ENCODE data around the gene PTBP1. TPM values are rescaled to one million over a fixed set of nuclear protein-coding genes. Genes with fewer than 3 reads are reported as not detected.

The PTBP1 gene
- total and polyA plus RNA-seq, 4 donors = 72.9 to 147 (median 87.3) TPM

DNA sequence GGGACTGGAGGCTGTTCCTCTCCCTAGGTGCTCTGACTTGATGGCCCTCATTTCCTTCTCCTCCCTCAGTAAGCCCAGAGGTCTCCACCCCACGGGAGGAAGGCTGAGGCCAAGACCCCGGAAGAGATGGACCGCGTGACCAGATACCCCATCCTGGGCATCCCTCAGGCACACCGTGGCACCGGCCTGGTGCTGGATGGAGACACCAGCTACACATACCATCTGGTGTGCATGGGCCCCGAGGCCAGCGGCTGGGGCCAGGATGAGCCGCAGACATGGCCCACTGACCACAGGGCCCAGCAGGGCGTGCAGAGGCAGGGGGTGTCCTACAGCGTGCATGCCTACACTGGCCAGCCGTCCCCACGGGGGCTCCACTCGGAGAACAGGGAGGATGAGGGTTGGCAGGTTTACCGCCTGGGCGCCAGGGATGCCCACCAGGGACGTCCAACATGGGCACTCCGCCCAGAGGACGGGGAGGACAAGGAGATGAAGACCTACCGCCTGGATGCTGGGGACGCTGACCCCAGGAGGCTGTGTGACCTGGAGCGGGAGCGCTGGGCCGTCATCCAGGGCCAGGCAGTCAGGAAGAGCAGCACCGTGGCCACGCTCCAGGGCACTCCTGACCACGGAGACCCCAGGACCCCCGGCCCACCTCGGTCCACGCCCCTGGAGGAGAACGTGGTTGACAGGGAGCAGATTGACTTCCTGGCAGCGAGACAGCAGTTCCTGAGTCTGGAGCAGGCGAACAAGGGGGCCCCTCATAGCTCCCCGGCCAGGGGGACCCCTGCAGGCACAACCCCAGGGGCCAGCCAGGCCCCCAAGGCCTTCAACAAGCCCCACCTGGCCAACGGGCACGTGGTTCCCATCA is 40.2 kb upstream of the PTBP1 start:
- Histone ChIP-seq H3K36me3 (ENCODE audit: control insufficient read depth in 4 of 4, insufficient read depth in 3 of 4, low read depth in 1 of 4, low read length in 3 of 4) (no peaks in the 10 kb centered on the region), H3K27ac (ENCODE audit: low read depth in 1 of 2, low read length in 2 of 2) (no peak overlapping the region), H3K4me1 (ENCODE audit: control insufficient read depth in 4 of 4, insufficient read depth in 4 of 4, low read length in 3 of 4) (no peaks in the 10 kb centered on the region), H3K4me3 (ENCODE audit: low read depth in 1 of 3, low read length in 3 of 3) (no peak overlapping the region), H3K9ac (ENCODE audit: low read depth in 1 of 2, low read length in 2 of 2) (no peak overlapping the region), H3K9me3 (ENCODE audit: control insufficient read depth in 4 of 4, low read length in 3 of 4) (peaks cover 0 to 5% (median 1%) of the 10 kb centered on the region in 4 donors), H3K27me3 (ENCODE audit: control insufficient read depth in 4 of 4, insufficient read depth in 4 of 4, low read length in 3 of 4) (no peaks in the 10 kb centered on the region)
- 90% methylated on average over 36 of the region's 36 CpGs for WGBS
- DNase-seq (ENCODE audit: low spot score) = no peak
- TF ChIP-seq FOXA1 (IDR thresholded peaks at IDR 0.05) (no peak), TAF1 (conservative IDR thresholded peaks at IDR 0.05) (no peak), NR2F2 (IDR thresholded peaks at IDR 0.05) (no peak), HNF4G (IDR thresholded peaks at IDR 0.05) (no peak)
- TF ChIP-seq, protein P1, sequence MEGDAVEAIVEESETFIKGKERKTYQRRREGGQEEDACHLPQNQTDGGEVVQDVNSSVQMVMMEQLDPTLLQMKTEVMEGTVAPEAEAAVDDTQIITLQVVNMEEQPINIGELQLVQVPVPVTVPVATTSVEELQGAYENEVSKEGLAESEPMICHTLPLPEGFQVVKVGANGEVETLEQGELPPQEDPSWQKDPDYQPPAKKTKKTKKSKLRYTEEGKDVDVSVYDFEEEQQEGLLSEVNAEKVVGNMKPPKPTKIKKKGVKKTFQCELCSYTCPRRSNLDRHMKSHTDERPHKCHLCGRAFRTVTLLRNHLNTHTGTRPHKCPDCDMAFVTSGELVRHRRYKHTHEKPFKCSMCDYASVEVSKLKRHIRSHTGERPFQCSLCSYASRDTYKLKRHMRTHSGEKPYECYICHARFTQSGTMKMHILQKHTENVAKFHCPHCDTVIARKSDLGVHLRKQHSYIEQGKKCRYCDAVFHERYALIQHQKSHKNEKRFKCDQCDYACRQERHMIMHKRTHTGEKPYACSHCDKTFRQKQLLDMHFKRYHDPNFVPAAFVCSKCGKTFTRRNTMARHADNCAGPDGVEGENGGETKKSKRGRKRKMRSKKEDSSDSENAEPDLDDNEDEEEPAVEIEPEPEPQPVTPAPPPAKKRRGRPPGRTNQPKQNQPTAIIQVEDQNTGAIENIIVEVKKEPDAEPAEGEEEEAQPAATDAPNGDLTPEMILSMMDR (IDR thresholded peaks at IDR 0.05; ENCODE audit: low read depth, low read length, missing input control) = no peak

DNA sequence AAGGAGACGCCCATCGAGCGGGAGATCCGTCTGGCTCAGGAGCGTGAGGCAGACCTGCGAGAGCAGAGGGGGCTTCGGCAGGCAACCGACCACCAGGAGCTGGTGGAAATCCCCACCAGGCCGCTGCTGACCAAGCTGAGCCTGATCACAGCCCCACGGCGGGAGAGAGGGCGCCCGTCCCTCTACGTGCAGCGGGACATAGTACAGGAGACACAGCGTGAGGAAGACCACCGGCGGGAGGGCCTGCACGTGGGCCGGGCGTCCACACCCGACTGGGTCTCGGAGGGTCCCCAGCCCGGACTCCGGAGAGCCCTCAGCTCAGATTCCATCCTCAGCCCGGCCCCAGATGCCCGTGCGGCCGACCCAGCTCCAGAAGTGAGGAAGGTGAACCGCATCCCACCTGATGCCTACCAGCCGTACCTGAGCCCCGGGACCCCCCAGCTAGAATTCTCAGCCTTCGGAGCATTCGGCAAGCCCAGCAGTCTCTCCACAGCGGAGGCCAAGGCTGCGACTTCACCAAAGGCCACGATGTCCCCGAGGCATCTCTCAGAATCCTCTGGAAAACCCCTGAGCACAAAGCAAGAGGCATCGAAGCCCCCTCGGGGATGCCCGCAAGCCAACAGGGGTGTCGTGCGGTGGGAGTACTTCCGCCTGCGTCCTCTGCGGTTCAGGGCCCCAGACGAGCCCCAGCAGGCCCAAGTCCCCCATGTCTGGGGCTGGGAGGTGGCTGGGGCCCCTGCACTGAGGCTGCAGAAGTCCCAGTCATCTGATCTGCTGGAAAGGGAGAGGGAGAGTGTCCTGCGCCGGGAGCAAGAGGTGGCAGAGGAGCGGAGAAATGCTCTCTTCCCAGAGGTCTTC is 39.2 kb upstream of the PTBP1 start:
- Histone ChIP-seq H3K4me3 (ENCODE audit: low read depth in 1 of 3, low read length in 3 of 3) (no peak overlapping the region), H3K9ac (ENCODE audit: low read depth in 1 of 2, low read length in 2 of 2) (no peak overlapping the region), H3K36me3 (ENCODE audit: control insufficient read depth in 4 of 4, insufficient read depth in 3 of 4, low read depth in 1 of 4, low read length in 3 of 4) (no peaks in the 10 kb centered on the region), H3K9me3 (ENCODE audit: control insufficient read depth in 4 of 4, low read length in 3 of 4) (peaks cover 0 to 5% (median 1%) of the 10 kb centered on the region in 4 donors), H3K4me1 (ENCODE audit: control insufficient read depth in 4 of 4, insufficient read depth in 4 of 4, low read length in 3 of 4) (no peaks in the 10 kb centered on the region), H3K27ac (ENCODE audit: low read depth in 1 of 2, low read length in 2 of 2) (no peak overlapping the region), H3K27me3 (ENCODE audit: control insufficient read depth in 4 of 4, insufficient read depth in 4 of 4, low read length in 3 of 4) (no peaks in the 10 kb centered on the region)
- TF ChIP-seq, protein P1 (IDR thresholded peaks at IDR 0.05; ENCODE audit: low read depth, low read length, missing input control) = no peak
- TF ChIP-seq SP1 (IDR thresholded peaks at IDR 0.05) (no peak), YY1 (IDR thresholded peaks at IDR 0.05) (no peak), RXRA (IDR thresholded peaks at IDR 0.05) (no peak), HNF4G (IDR thresholded peaks at IDR 0.05) (no peak), FOXA1 (IDR thresholded peaks at IDR 0.05) (no peak), RAD21 (IDR thresholded peaks at IDR 0.05) (no peak)
- TF ChIP-seq, protein P2, sequence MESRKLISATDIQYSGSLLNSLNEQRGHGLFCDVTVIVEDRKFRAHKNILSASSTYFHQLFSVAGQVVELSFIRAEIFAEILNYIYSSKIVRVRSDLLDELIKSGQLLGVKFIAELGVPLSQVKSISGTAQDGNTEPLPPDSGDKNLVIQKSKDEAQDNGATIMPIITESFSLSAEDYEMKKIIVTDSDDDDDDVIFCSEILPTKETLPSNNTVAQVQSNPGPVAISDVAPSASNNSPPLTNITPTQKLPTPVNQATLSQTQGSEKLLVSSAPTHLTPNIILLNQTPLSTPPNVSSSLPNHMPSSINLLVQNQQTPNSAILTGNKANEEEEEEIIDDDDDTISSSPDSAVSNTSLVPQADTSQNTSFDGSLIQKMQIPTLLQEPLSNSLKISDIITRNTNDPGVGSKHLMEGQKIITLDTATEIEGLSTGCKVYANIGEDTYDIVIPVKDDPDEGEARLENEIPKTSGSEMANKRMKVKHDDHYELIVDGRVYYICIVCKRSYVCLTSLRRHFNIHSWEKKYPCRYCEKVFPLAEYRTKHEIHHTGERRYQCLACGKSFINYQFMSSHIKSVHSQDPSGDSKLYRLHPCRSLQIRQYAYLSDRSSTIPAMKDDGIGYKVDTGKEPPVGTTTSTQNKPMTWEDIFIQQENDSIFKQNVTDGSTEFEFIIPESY (IDR thresholded peaks at IDR 0.05) = no peak
- TF ChIP-seq, protein P3, sequence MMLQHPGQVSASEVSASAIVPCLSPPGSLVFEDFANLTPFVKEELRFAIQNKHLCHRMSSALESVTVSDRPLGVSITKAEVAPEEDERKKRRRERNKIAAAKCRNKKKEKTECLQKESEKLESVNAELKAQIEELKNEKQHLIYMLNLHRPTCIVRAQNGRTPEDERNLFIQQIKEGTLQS (IDR thresholded peaks at IDR 0.05) = no peak
- TF ChIP-seq, protein P4, sequence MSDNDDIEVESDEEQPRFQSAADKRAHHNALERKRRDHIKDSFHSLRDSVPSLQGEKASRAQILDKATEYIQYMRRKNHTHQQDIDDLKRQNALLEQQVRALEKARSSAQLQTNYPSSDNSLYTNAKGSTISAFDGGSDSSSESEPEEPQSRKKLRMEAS (IDR thresholded peaks at IDR 0.05) = no peak
- 95% methylated on average over 50 of the region's 50 CpGs for WGBS
- DNase-seq (ENCODE audit: low spot score) = no peak

Measured in liver (tissue), 9 donors.